Tongue (tissue), 1 donor: Measurements from ENCODE around the gene OR13C4. TPM values are rescaled to one million over a fixed set of nuclear protein-coding genes. Genes with fewer than 3 reads are reported as not detected.

Experiments
- total RNA-seq: library from RNA; depleted of rRNA; stranded (reverse); fragments of >200 nt; gene quantifications from one replicate; pipeline ENCODE4 v1.2.3, GENCODE V29; 2014

Gene OR13C4
- total RNA-seq, 1 donor from 2014 or later = 0.51 TPM

Other genes starting within 250 kb of the OR13C4 start
- gene OR13F1, start 22.9 kb downstream of the OR13C4 start, total RNA-seq = not detected
- gene OR13C3, start 9.6 kb upstream of the OR13C4 start, total RNA-seq = not detected
- not detected for gene OR13C8, start 42.0 kb upstream of the OR13C4 start, total RNA-seq
- not detected for gene OR13C5, start 72.2 kb upstream of the OR13C4 start, total RNA-seq
- gene OR13C2, start 78.4 kb upstream of the OR13C4 start, total RNA-seq = not detected
- 0.41 TPM for gene OR13C9, start 91.0 kb upstream of the OR13C4 start, total RNA-seq
- not detected for gene OR13D1, start 167.3 kb upstream of the OR13C4 start, total RNA-seq
- gene NIPSNAP3A, start 220.5 kb upstream of the OR13C4 start, total RNA-seq = 51.0 TPM
- 15.7 TPM for gene NIPSNAP3B, start 236.9 kb upstream of the OR13C4 start, total RNA-seq